Astrocyte (in vitro differentiated cells and primary cell): ENCODE measurements around the gene CELF2. TPM values are rescaled to one million over a fixed set of nuclear protein-coding genes. Genes with fewer than 3 reads are reported as not detected.

Source experiments
- DNase-seq: peaks from one replicate; pipeline ENCODE4 v3.0.0-alpha.2; 2010; ENCODE audit warnings: low read depth
- FAIRE-seq: peaks from 2 replicates; lab custom pipeline; 2011; peaks lifted over from hg19 to GRCh38; lab: Jason Lieb, UNC
- H2AFZ ChIP-seq: 2 replicates; pipeline ENCODE4 v1.6.0; 2012; ENCODE audit warnings: low read depth, low read length, inconsistent platforms
- H3K27ac ChIP-seq: 2 replicates; pipeline ENCODE4 v1.5.1; 2011; ENCODE audit warnings: low read depth, low read length, inconsistent platforms
- H3K27me3 ChIP-seq: 2 replicates; pipeline ENCODE4 v1.6.0; 2011; ENCODE audit warnings: low read length, inconsistent platforms; ENCODE audit not compliant: insufficient read depth
- H3K36me3 ChIP-seq: 2 replicates; pipeline ENCODE4 v1.5.1; 2011; ENCODE audit warnings: low read length, inconsistent platforms; ENCODE audit not compliant: insufficient read depth
- H3K4me1 ChIP-seq: 2 replicates; pipeline ENCODE4 v1.5.1; 2011; ENCODE audit warnings: low read length, inconsistent platforms; ENCODE audit not compliant: insufficient read depth
- H3K4me2 ChIP-seq: 2 replicates; pipeline ENCODE4 v1.6.0; 2012; ENCODE audit warnings: low read length, inconsistent platforms
- H3K4me3 ChIP-seq: 2 replicates; pipeline ENCODE4 v1.5.1; 2011; ENCODE audit warnings: low read depth, mild to moderate bottlenecking, low read length, inconsistent platforms; ENCODE audit not compliant: insufficient read depth
- H3K79me2 ChIP-seq: 2 replicates; pipeline ENCODE4 v1.6.0; 2012; ENCODE audit warnings: mild to moderate bottlenecking, low read length, inconsistent platforms; ENCODE audit not compliant: insufficient read depth
- H3K9ac ChIP-seq: 2 replicates; pipeline ENCODE4 v1.6.0; 2012; ENCODE audit warnings: mild to moderate bottlenecking, low read length, inconsistent platforms
- H3K9me3 ChIP-seq: 2 replicates; pipeline ENCODE4 v1.5.1; 2012; ENCODE audit warnings: low read depth, mild to moderate bottlenecking, low read length, inconsistent platforms; ENCODE audit not compliant: insufficient read depth
- H4K20me1 ChIP-seq: 2 replicates; pipeline ENCODE4 v1.6.0; 2012; ENCODE audit warnings: low read length, inconsistent platforms; ENCODE audit not compliant: insufficient read depth
- H3K27ac Mint-ChIP-seq: one replicate; pipeline ENCODE4 v1.8.0; 2021; ENCODE audit warnings: mild to moderate bottlenecking, mixed read lengths; ENCODE audit not compliant: unreplicated experiment
- H3K27me3 Mint-ChIP-seq: one replicate; pipeline ENCODE4 v1.8.0; 2021; ENCODE audit warnings: low read depth, mixed read lengths; ENCODE audit not compliant: unreplicated experiment
- H3K36me3 Mint-ChIP-seq: one replicate; pipeline ENCODE4 v1.8.0; 2021; ENCODE audit warnings: low read depth, mixed read lengths; ENCODE audit not compliant: unreplicated experiment
- H3K4me1 Mint-ChIP-seq: one replicate; pipeline ENCODE4 v1.8.0; 2021; ENCODE audit warnings: low read depth, mixed read lengths; ENCODE audit not compliant: unreplicated experiment
- H3K4me3 Mint-ChIP-seq: one replicate; pipeline ENCODE4 v1.8.0; 2021; ENCODE audit warnings: mild to moderate bottlenecking, moderate library complexity, mixed read lengths; ENCODE audit not compliant: unreplicated experiment
- H3K9me3 Mint-ChIP-seq: one replicate; pipeline ENCODE4 v1.8.0; 2021; ENCODE audit warnings: mild to moderate bottlenecking, mixed read lengths; ENCODE audit not compliant: unreplicated experiment
- CTCF ChIP-seq: IDR thresholded peaks from 2 replicates; pipeline ENCODE4 v1.5.1; 2011; ENCODE audit warnings: low read depth, mild to moderate bottlenecking, inconsistent platforms, low read length, moderate library complexity; ENCODE audit not compliant: insufficient read depth
- EZH2 ChIP-seq: IDR thresholded peaks from 2 replicates; pipeline ENCODE4 v1.6.1; 2012; ENCODE audit warnings: mild to moderate bottlenecking, low read length, inconsistent platforms; ENCODE audit not compliant: insufficient read depth
- total RNA-seq: library from RNA; stranded (reverse); gene quantifications from 2 replicates; pipeline ENCODE4 v1.2.1, GENCODE V29; 2021

Gene CELF2
- total RNA-seq, 1 donor from 2014 or later, result 76.1 TPM

- no peaks in the 10 kb centered on the region for H3K9me3 Mint-ChIP-seq
- Histone ChIP-seq H3K9ac (no peak overlapping the region), H3K79me2 (no peaks in the 10 kb centered on the region), H3K4me1 (no peaks in the 10 kb centered on the region), H3K4me3 (no peak overlapping the region), H2AFZ (no peak overlapping the region), H3K27ac (no peak overlapping the region), H3K9me3 (peaks cover 6% of the 10 kb centered on the region), H4K20me1 (no peaks in the 10 kb centered on the region), H3K4me2 (no peak overlapping the region), H3K27me3 (no peaks in the 10 kb centered on the region), H3K36me3 (no peaks in the 10 kb centered on the region)
- no peak overlapping the region for H3K27ac Mint-ChIP-seq
- FAIRE-seq, result no peak
- no peak overlapping the region for H3K4me3 Mint-ChIP-seq
- no peak for DNase-seq
- H3K36me3 Mint-ChIP-seq, result no peaks in the 10 kb centered on the region
- H3K4me1 Mint-ChIP-seq, result peaks cover 15% of the 10 kb centered on the region
- TF ChIP-seq CTCF, result no peak
- no peak for TF ChIP-seq EZH2
- H3K27me3 Mint-ChIP-seq, result no peaks in the 10 kb centered on the region
These were observed 80.0 kb downstream of the CELF2 start for GRCh38 chr10:11097686-11098085.

GRCh38 chr10:11098666-11099065 lies 81.0 kb downstream of the CELF2 start:
- TF ChIP-seq CTCF, result no peak
- TF ChIP-seq EZH2, result no peak
- H3K27me3 Mint-ChIP-seq, result no peaks in the 10 kb centered on the region
- Histone ChIP-seq H3K79me2 (no peaks in the 10 kb centered on the region), H3K4me1 (no peaks in the 10 kb centered on the region), H3K4me2 (no peak overlapping the region), H3K27me3 (no peaks in the 10 kb centered on the region), H3K9ac (no peak overlapping the region), H3K27ac (no peak overlapping the region), H3K36me3 (no peaks in the 10 kb centered on the region), H4K20me1 (no peaks in the 10 kb centered on the region), H3K9me3 (peaks cover 6% of the 10 kb centered on the region), H3K4me3 (no peak overlapping the region), H2AFZ (no peak overlapping the region)
- no peak overlapping the region for H3K27ac Mint-ChIP-seq
- FAIRE-seq (no peak), DNase-seq (no peak)
- no peaks in the 10 kb centered on the region for H3K36me3 Mint-ChIP-seq
- H3K4me1 Mint-ChIP-seq, result peaks cover 19% of the 10 kb centered on the region
- no peak overlapping the region for H3K4me3 Mint-ChIP-seq
- no peaks in the 10 kb centered on the region for H3K9me3 Mint-ChIP-seq

- Histone ChIP-seq H3K4me2 (no peak overlapping the region), H3K9me3 (no peaks in the 10 kb centered on the region), H4K20me1 (no peaks in the 10 kb centered on the region), H3K9ac (no peak overlapping the region), H3K27ac (no peak overlapping the region), H3K4me3 (no peak overlapping the region), H3K36me3 (no peaks in the 10 kb centered on the region), H3K27me3 (no peaks in the 10 kb centered on the region), H3K4me1 (no peaks in the 10 kb centered on the region), H3K79me2 (no peaks in the 10 kb centered on the region), H2AFZ (no peak overlapping the region)
- Mint-ChIP-seq H3K9me3 (peaks cover 3% of the 10 kb centered on the region), H3K4me1 (peaks cover 10% of the 10 kb centered on the region), H3K4me3 (no peak overlapping the region), H3K27ac (no peak overlapping the region), H3K27me3 (no peaks in the 10 kb centered on the region), H3K36me3 (peaks cover 6% of the 10 kb centered on the region)
- no peak for TF ChIP-seq EZH2
- no peak for TF ChIP-seq CTCF
- DNase-seq (no peak), FAIRE-seq (no peak)
These were observed 87.4 kb downstream of the CELF2 start for GRCh38 chr10:11104772-11105675.
